Measurements from ENCODE around the gene P2RY2.

The P2RY2 gene

GRCh38 chr11:73200256-73200655, 17.8 kb upstream of the P2RY2 start:
- Histone ChIP-seq H3K4me1 (ENCODE audit: control insufficient read depth, insufficient read depth, low read length) (no peaks in the 10 kb centered on the region), H3K9me3 (ENCODE audit: control insufficient read depth, low read length) (no peaks in the 10 kb centered on the region), H3K36me3 (ENCODE audit: control insufficient read depth, insufficient read depth, low read length) (no peaks in the 10 kb centered on the region), H3K9ac (ENCODE audit: low read length) (no peak overlapping the region), H3K4me3 (ENCODE audit: low read length) (no peak overlapping the region), H3K27me3 (ENCODE audit: control insufficient read depth, insufficient read depth, low read length) (no peaks in the 10 kb centered on the region)

- no peaks in the 10 kb centered on the region for H3K9me3 ChIP-seq (ENCODE audit: control insufficient read depth, low read length)
- no peak overlapping the region for H3K9ac ChIP-seq (ENCODE audit: low read length)
- H3K4me1 ChIP-seq (ENCODE audit: control insufficient read depth, insufficient read depth, low read length) = no peaks in the 10 kb centered on the region
Observed at GRCh38 chr11:73201249-73201648, 16.8 kb upstream of the P2RY2 start.

DNA sequence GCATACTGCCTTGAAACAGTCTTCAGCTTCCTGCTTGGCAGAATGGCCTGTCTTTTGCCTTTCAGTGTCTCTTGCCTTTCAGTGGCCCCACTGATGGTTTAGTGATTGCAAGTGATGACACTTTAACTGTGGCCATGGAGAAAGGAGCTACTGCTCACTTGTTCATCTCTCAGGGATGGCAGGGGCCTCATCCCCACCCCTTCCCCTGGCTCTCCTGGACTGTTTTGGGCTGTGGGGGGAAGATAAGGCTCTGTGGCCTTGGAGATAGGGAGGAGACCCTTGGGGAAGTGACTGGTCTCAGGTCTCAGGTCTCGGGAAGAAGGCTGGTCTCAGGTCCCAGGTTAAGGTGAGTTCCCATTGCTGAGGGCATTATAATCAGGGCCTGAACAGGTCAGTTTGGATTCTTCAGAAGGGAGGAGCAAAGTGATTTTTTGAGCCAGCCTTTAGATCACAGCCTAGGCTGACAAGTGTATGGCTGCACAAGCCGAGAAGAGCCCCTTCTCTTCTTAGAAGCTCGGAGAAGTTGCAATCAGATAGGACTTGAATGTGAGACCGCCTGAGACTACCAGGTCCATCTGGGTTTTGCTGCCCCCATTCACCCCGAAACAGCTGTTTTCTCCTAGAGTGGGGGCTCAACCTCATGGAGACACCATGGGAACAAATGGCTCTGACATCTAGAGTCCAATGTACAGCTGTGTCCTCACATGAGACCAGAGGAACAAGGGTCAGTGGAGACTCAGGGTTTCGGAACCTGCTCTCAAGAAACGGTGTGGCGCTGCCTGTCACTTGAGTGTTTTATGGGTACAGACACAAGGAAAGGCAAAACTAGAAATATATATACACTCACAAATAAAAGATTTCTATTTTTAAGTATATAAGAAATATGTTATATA, 15.9 kb upstream of the P2RY2 start:
- Histone ChIP-seq H3K27me3 (ENCODE audit: control insufficient read depth, insufficient read depth, low read length) (no peaks in the 10 kb centered on the region), H3K9me3 (ENCODE audit: control insufficient read depth, low read length) (no peaks in the 10 kb centered on the region), H3K4me3 (ENCODE audit: low read length) (no peak overlapping the region), H3K9ac (ENCODE audit: low read length) (no peak overlapping the region), H3K36me3 (ENCODE audit: control insufficient read depth, insufficient read depth, low read length) (no peaks in the 10 kb centered on the region), H3K4me1 (ENCODE audit: control insufficient read depth, insufficient read depth, low read length) (no peaks in the 10 kb centered on the region)

More at GRCh38 chr11:73201249-73201648, 16.8 kb upstream of the P2RY2 start:
- Histone ChIP-seq H3K36me3 (ENCODE audit: control insufficient read depth, insufficient read depth, low read length) (no peaks in the 10 kb centered on the region), H3K27me3 (ENCODE audit: control insufficient read depth, insufficient read depth, low read length) (no peaks in the 10 kb centered on the region), H3K4me3 (ENCODE audit: low read length) (no peak overlapping the region)

- Histone ChIP-seq H3K4me3 (ENCODE audit: low read length) (no peak overlapping the region), H3K36me3 (ENCODE audit: control insufficient read depth, insufficient read depth, low read length) (no peaks in the 10 kb centered on the region), H3K9me3 (ENCODE audit: control insufficient read depth, low read length) (no peaks in the 10 kb centered on the region), H3K9ac (ENCODE audit: low read length) (no peak overlapping the region), H3K27me3 (ENCODE audit: control insufficient read depth, insufficient read depth, low read length) (no peaks in the 10 kb centered on the region), H3K4me1 (ENCODE audit: control insufficient read depth, insufficient read depth, low read length) (no peaks in the 10 kb centered on the region)
Observed at GRCh38 chr11:73203322-73203721, 14.8 kb upstream of the P2RY2 start.

DNA sequence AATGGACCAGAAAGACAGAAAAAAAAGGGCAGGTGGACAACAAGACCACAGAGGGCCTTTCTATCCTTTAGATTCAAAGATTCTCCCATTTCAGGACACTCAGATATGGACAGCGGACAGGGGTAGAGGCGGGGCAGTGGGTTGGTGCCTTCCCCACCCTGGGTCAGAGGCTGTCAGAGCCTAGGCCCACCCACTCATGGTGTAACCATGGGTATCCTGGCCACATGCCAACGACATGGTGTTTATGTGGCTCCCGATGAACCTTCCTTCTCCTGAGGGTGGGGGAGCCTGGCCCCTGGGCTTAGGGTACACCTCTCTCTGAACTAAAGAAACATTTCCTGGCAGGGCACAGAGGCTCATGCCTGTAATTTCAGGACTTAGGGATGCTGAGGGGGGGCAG, 14.3 kb upstream of the P2RY2 start:
- Histone ChIP-seq H3K4me1 (ENCODE audit: control insufficient read depth, insufficient read depth, low read length) (no peaks in the 10 kb centered on the region), H3K9me3 (ENCODE audit: control insufficient read depth, low read length) (no peaks in the 10 kb centered on the region), H3K9ac (ENCODE audit: low read length) (no peak overlapping the region), H3K27me3 (ENCODE audit: control insufficient read depth, insufficient read depth, low read length) (no peaks in the 10 kb centered on the region), H3K36me3 (ENCODE audit: control insufficient read depth, insufficient read depth, low read length) (no peaks in the 10 kb centered on the region), H3K4me3 (ENCODE audit: low read length) (no peak overlapping the region)

DNA sequence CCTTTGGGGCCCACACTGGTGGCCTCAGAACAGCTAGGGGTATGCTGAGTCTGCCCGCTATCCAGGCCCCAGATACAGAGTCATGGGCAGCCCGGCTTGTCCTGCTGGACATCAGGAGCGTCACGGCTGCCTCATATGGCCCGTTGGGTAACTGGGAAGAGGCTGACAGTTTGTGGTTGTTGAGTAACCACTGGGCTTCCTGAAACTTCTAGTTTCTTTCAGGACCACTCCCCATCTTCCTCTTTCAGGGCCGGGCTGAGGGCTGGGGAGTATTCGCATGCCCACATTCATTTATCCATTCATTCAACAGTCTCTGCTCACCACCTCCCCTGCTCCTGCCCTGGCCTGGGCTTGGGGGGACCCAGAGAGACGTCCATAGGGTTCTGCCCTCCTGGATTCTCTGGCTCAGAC, 13.4 kb upstream of the P2RY2 start:
- Histone ChIP-seq H3K27me3 (ENCODE audit: control insufficient read depth, insufficient read depth, low read length) (no peaks in the 10 kb centered on the region), H3K9me3 (ENCODE audit: control insufficient read depth, low read length) (no peaks in the 10 kb centered on the region), H3K9ac (ENCODE audit: low read length) (no peak overlapping the region), H3K36me3 (ENCODE audit: control insufficient read depth, insufficient read depth, low read length) (no peaks in the 10 kb centered on the region), H3K4me1 (ENCODE audit: control insufficient read depth, insufficient read depth, low read length) (no peaks in the 10 kb centered on the region), H3K4me3 (ENCODE audit: low read length) (no peak overlapping the region)

GRCh38 chr11:73205661-73206343, 12.3 kb upstream of the P2RY2 start:
- H3K4me3 ChIP-seq (ENCODE audit: low read length) = no peak overlapping the region
- H3K4me1 ChIP-seq (ENCODE audit: control insufficient read depth, insufficient read depth, low read length) = no peaks in the 10 kb centered on the region
- H3K27me3 ChIP-seq (ENCODE audit: control insufficient read depth, insufficient read depth, low read length) = no peaks in the 10 kb centered on the region
- no peaks in the 10 kb centered on the region for H3K36me3 ChIP-seq (ENCODE audit: control insufficient read depth, insufficient read depth, low read length)
- no peak overlapping the region for H3K9ac ChIP-seq (ENCODE audit: low read length)
- no peaks in the 10 kb centered on the region for H3K9me3 ChIP-seq (ENCODE audit: control insufficient read depth, low read length)

DNA sequence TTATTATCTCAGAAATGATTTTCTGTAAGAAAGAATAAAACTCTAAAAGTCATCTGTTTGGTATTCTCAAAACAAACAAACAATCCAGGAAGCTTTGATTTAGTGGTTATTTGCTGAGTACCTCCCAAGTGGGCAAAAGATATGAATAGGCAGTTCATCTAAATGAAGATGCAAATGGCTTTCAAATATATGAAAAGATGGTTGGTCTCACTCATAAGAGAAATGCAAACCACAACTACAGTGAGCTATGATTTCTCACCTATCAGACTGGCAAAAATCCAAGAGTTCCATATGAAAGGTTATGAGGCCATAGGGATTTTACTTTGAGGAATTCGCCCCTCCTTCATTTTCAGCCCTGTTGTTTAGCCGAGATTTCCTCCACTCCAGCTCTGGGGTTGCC, 11.3 kb upstream of the P2RY2 start:
- Histone ChIP-seq H3K36me3 (ENCODE audit: control insufficient read depth, insufficient read depth, low read length) (no peaks in the 10 kb centered on the region), H3K9me3 (ENCODE audit: control insufficient read depth, low read length) (no peaks in the 10 kb centered on the region), H3K4me3 (ENCODE audit: low read length) (no peak overlapping the region), H3K27me3 (ENCODE audit: control insufficient read depth, insufficient read depth, low read length) (no peaks in the 10 kb centered on the region), H3K9ac (ENCODE audit: low read length) (no peak overlapping the region), H3K4me1 (ENCODE audit: control insufficient read depth, insufficient read depth, low read length) (no peaks in the 10 kb centered on the region)

DNA sequence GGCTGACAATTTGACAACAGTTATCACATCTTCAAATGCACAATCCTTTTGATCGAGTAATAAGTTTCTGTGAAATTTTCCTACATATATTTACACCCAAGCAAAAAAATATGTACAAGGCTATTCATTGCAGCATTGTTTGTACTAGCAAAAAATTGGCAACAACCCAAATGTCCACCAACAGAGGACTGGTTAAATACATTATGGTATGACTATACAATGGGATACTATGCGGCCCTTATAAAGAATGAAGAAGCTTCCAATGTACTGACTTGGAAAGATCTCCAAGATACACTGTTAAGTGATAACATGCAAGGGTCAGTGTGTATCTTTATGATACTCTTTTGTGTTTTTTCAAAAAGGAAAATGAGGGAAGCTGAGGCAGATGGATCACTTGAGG, 8.2 kb upstream of the P2RY2 start:
- H3K9me3 ChIP-seq (ENCODE audit: control insufficient read depth, low read length) = no peaks in the 10 kb centered on the region
- no peaks in the 10 kb centered on the region for H3K36me3 ChIP-seq (ENCODE audit: control insufficient read depth, insufficient read depth, low read length)
- H3K4me3 ChIP-seq (ENCODE audit: low read length) = no peak overlapping the region
- no peaks in the 10 kb centered on the region for H3K4me1 ChIP-seq (ENCODE audit: control insufficient read depth, insufficient read depth, low read length)
- no peak overlapping the region for H3K9ac ChIP-seq (ENCODE audit: low read length)
- H3K27me3 ChIP-seq (ENCODE audit: control insufficient read depth, insufficient read depth, low read length) = no peaks in the 10 kb centered on the region

DNA sequence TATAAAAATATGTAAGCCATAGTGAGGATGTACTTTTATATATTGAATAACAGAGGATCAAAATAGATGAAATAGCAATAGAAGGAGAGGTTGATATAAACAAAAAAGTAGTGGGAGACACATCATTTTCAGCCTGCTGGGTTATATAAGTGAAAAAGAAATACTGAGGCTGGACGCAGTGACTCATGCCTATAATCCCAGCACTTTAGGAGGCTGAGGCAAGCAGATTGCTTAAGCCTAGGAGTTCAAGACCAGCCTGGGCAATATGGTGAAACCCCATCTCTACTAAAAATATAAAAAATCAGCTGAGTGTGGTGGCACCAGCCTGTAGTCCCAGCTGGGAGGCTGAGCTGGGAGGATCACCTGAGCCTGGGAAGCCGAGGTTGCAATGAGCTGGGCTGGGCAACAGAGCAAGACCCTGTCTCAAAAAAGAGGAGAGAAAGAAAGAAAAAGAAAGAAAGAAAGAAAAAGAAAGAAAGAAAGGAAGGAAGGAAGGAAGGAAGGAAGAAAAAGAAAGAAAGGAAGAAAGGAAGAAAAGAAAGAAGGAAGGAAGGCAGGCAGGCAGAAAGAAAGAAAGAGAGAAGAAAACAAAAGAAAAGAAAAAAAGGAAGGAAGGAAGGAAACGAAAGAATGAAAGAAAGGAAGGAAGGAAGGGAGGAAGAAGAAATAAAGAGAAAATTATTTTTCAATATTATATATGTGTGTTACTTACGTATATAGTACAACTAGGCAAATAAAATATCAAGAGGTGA, 7.0 kb upstream of the P2RY2 start:
- Histone ChIP-seq H3K9ac (ENCODE audit: low read length) (no peak overlapping the region), H3K9me3 (ENCODE audit: control insufficient read depth, low read length) (no peaks in the 10 kb centered on the region), H3K36me3 (ENCODE audit: control insufficient read depth, insufficient read depth, low read length) (no peaks in the 10 kb centered on the region), H3K4me3 (ENCODE audit: low read length) (no peak overlapping the region), H3K4me1 (ENCODE audit: control insufficient read depth, insufficient read depth, low read length) (no peaks in the 10 kb centered on the region), H3K27me3 (ENCODE audit: control insufficient read depth, insufficient read depth, low read length) (no peaks in the 10 kb centered on the region)

GRCh38 chr11:73213196-73214143, 4.6 kb upstream of the P2RY2 start:
- no peak overlapping the region for H3K4me3 ChIP-seq (ENCODE audit: low read length)
- peaks cover 13% of the 10 kb centered on the region for H3K27me3 ChIP-seq (ENCODE audit: control insufficient read depth, insufficient read depth, low read length)
- H3K9ac ChIP-seq (ENCODE audit: low read length) = no peak overlapping the region
- peaks cover 8% of the 10 kb centered on the region for H3K4me1 ChIP-seq (ENCODE audit: control insufficient read depth, insufficient read depth, low read length)
- H3K9me3 ChIP-seq (ENCODE audit: control insufficient read depth, low read length) = no peaks in the 10 kb centered on the region
- H3K36me3 ChIP-seq (ENCODE audit: control insufficient read depth, insufficient read depth, low read length) = no peaks in the 10 kb centered on the region
